ENCODE data around the gene WNK2.
A peak's percentile ranks its signal among the peaks of the same experiment; 100 is the strongest.

The WNK2 gene

DNA sequence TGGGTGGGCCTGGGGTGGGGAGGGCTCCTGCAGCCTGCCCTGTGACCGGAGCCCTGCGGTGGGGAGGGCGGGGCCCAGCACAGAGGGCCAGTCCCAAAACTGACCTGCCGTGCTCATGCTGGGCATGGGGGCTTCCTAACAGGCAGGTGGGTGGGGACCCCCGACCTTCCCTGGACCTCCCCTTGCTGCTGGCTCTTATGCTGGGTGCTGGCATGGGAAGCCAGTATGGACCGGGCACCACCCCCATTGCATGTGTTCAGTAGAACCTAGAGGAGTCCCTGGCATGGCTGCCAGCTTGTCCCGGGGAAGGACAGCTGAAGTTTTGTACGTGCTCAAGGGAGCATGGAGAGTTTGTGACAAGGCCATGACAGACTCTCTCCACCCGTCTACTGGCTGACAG lies 37.1 kb downstream of the WNK2 start:
- no peak for DNase-seq (ENCODE audit: low read depth)
- no peak overlapping the region for H3K4me3 ChIP-seq (ENCODE audit: low read length)
- TF ChIP-seq, protein P1, sequence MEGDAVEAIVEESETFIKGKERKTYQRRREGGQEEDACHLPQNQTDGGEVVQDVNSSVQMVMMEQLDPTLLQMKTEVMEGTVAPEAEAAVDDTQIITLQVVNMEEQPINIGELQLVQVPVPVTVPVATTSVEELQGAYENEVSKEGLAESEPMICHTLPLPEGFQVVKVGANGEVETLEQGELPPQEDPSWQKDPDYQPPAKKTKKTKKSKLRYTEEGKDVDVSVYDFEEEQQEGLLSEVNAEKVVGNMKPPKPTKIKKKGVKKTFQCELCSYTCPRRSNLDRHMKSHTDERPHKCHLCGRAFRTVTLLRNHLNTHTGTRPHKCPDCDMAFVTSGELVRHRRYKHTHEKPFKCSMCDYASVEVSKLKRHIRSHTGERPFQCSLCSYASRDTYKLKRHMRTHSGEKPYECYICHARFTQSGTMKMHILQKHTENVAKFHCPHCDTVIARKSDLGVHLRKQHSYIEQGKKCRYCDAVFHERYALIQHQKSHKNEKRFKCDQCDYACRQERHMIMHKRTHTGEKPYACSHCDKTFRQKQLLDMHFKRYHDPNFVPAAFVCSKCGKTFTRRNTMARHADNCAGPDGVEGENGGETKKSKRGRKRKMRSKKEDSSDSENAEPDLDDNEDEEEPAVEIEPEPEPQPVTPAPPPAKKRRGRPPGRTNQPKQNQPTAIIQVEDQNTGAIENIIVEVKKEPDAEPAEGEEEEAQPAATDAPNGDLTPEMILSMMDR (conservative IDR thresholded peaks at IDR 0.05; ENCODE audit: low read length): no peak

- H3K4me3 ChIP-seq (ENCODE audit: low read length): no peak overlapping the region
- TF ChIP-seq, protein P1 (conservative IDR thresholded peaks at IDR 0.05; ENCODE audit: low read length): no peak
- no peak for DNase-seq (ENCODE audit: low read depth)
Measured at GRCh38 chr9:93222890-93223259, 38.9 kb downstream of the WNK2 start.

DNA sequence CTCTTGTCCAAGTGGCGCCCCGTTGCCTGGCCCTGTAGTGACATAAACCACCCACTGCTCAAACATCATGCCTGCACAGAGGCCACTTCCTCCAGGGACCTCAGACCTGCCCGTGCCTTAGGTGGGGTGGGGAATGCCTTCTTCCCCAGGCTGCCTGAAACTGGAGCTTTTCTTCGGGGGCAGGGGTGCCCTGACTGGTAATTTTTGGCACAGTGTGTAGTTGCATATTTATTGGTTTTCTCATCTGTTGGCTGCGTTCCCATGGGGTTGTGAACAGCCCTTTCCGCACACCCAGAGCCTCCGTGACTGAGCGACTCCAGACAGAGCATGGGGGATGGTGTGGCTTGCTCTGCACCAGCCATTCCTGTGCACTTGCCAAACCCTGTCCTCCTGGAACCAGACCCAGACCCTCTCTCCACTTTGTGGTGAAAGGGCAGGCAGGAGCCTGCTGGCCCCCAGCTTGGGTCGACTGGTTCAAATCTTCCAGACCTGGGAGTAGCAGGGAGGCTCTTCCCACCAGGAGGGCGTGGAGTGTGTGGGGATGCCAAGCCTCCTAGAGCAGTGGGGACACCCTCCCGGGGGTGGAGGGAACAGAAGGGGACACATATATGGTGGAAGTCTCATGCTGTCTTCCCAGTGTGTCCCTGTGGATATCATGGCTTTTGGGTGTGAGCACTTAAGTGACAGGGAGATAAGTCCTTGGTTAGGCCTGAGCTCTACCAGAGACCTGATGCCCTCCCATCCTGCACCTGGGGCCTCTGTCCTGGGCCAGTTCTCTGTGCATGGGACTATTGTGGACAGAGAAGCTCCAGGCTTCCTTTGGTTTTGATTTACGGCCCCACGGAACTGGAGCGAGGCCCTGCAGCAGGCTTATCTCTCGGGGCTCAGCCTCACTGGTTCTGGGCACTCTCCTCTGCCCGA lies 39.6 kb downstream of the WNK2 start:
- no peak overlapping the region for H3K4me3 ChIP-seq (ENCODE audit: low read length)
- TF ChIP-seq, protein P1 (conservative IDR thresholded peaks at IDR 0.05; ENCODE audit: low read length): no peak
- DNase-seq (ENCODE audit: low read depth): peak; percentile 63

DNA sequence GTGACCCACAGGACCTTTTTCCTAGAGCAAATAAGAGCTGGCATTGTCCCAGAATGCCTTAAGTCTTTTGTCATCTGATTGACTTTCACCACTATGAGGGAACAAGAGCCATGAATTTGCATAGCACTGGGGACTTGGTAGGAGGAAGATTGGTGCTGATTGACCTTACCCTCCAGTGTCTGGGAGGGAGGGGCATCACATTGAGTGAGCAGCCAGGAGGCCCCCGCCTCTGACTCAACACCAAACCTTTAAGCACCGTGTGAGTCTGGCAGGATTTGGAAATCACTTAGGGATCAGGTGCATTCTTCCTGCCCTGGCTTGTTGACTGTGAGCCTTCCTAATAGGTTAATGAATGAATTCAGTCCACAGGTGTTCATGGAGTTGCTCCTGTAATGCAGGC lies 40.7 kb downstream of the WNK2 start:
- TF ChIP-seq, protein P1 (conservative IDR thresholded peaks at IDR 0.05; ENCODE audit: low read length): no peak
- H3K4me3 ChIP-seq (ENCODE audit: low read length): no peak overlapping the region
- no peak for DNase-seq (ENCODE audit: low read depth)

DNA sequence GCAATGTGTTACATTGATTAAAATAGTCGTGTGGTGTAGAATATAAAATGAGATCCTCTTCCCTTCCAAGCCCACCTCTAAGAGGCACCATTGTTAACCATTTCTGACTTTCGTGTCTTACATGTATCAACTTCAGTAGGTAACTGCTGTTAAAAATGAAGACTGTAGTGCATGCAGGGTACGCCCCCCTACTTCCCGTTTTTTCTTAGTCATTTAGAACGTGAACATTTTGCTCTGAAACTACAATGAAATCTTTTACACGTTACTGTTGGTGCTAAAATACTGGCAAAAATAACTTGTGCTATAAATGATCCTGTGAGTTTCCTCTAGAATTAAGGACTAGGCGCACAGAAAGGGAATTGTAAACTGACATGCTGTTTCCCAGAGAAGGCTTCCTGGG lies 41.5 kb downstream of the WNK2 start:
- DNase-seq (ENCODE audit: low read depth): no peak
- H3K4me3 ChIP-seq (ENCODE audit: low read length): no peak overlapping the region
- TF ChIP-seq, protein P1 (conservative IDR thresholded peaks at IDR 0.05; ENCODE audit: low read length): no peak

- no peak for DNase-seq (ENCODE audit: low read depth)
- TF ChIP-seq, protein P1 (conservative IDR thresholded peaks at IDR 0.05; ENCODE audit: low read length): no peak
- no peak overlapping the region for H3K4me3 ChIP-seq (ENCODE audit: low read length)
Measured at GRCh38 chr9:93225892-93226291, 42.0 kb downstream of the WNK2 start.

GRCh38 chr9:93226819-93227218 lies 42.9 kb downstream of the WNK2 start:
- TF ChIP-seq, protein P1 (conservative IDR thresholded peaks at IDR 0.05; ENCODE audit: low read length): no peak
- H3K4me3 ChIP-seq (ENCODE audit: low read length): no peak overlapping the region
- no peak for DNase-seq (ENCODE audit: low read depth)

Data from AG10803 (cell line).